BLaER1 treated with 17β-estradiol and CSF1 and Interleukin-3, amounts not matched to agents 10 nM and 100 nM (cell line): ENCODE data around the gene CTNNA3.

Experiments
- H3K27ac ChIP-seq, 11 experiments: shearing (Covaris generic); formaldehyde crosslinking; 2 replicates each; pipeline ENCODE4 v1.8.1; 2022
- H3K27me3 ChIP-seq, 11 experiments: shearing (Covaris generic); formaldehyde crosslinking; 2 replicates each; pipeline ENCODE4 v1.8.1; 2022
- H3K36me3 ChIP-seq, 11 experiments: shearing (Covaris generic); formaldehyde crosslinking; 2 replicates each; pipeline ENCODE4 v1.8.1; 2022
- H3K4me1 ChIP-seq, 10 experiments: shearing (Covaris generic); formaldehyde crosslinking; 2 replicates each; pipeline ENCODE4 v1.8.1; 2022
- H3K4me2 ChIP-seq, 11 experiments: shearing (Covaris generic); formaldehyde crosslinking; 2 replicates each; pipeline ENCODE4 v1.8.1; 2022
- H3K4me3 ChIP-seq, 10 experiments: shearing (Covaris generic); formaldehyde crosslinking; 2 replicates each; pipeline ENCODE4 v1.8.1; 2022
- H3K9ac ChIP-seq, 11 experiments: shearing (Covaris generic); formaldehyde crosslinking; 2 replicates each; pipeline ENCODE4 v1.8.1; 2022
- H3K9me3 ChIP-seq, 11 experiments: shearing (Covaris generic); formaldehyde crosslinking; replicated peaks in 1 of 11; 2 replicates each; pipeline ENCODE4 v1.8.1; 2022
- H4K20me1 ChIP-seq, 11 experiments: shearing (Covaris generic); formaldehyde crosslinking; 2 replicates each; pipeline ENCODE4 v1.8.1; 2022
- Cebpa-rat ChIP-seq, 11 experiments: shearing (Covaris generic); IDR thresholded peaks; 2 replicates each; pipeline ENCODE4 v1.8.1; 2022

CTNNA3 gene

DNA sequence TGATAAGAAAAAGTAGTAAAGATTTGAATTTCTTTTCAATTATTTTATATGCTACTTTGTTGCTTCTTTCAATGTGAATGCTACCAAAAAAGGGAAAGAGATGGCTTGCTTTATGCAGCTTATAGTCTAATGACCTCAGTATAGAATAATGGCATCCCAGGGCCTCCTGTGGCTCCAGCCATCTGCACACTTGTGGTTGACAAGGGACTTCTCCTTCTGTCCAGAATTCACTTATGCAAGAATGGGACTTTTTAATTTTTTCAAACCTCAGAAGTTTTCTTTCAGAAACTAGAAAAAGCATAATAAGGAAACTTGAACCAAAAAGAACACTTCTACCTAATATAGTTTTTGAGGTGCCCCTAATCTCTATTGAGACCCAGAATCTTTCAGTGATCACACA, 310.9 kb downstream of the CTNNA3 start:
- H3K4me3 ChIP-seq = no peak overlapping the region
- no peaks in the 10 kb centered on the region for H3K27me3 ChIP-seq
- no peaks in the 10 kb centered on the region for H3K36me3 ChIP-seq
- H3K9me3 ChIP-seq = no peaks in the 10 kb centered on the region
- H3K9ac ChIP-seq = no peak overlapping the region
- H3K4me1 ChIP-seq = peaks cover 0 to 30% (median 0%) of the 10 kb centered on the region in 10 experiments; a peak in 5 of 20 replicates
- H4K20me1 ChIP-seq = no peaks in the 10 kb centered on the region
- H3K27ac ChIP-seq = no peak overlapping the region
- no peak for TF ChIP-seq Cebpa-rat (IDR thresholded peaks at IDR 0.05)
- peak overlapping the region in 2 of 11 experiments; percentile 39 to 54; a peak in 3 of 22 replicates for H3K4me2 ChIP-seq

DNA sequence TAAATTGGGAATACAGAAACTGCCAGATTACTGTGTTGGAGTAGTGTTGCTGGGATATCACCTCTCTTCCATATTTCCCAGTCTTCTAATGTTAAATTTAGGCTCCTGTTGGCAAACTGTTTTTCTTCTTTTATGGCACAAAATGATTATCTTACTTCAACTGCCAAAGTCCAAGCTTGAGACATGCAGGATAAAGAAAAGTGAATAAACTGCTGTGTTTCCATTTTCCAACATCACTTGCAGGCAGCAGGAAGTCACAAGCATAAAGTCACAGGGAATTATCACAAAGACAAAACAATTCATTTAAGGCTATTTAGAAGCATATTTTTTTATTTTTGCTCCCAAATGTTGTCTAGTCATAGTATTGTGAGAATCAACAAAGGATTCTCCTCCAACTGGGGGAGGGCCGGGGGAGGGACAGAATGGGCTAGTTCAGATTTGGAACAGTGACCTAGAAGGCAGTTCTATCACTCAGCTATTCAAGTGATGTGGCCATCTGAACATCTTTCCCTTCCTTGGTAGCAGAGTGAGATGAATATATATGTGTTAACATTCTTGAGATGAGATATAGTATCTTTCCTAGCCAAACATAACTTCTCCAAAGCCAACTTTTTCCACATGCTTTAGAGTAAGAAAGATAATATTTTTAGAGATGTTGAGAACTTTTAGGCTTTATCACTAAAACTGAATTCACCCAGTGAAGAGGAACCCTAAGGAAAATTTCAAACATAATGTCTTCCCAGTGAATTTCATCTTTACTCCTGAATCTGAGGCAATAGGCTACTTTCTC, 364.7 kb downstream of the CTNNA3 start:
- Histone ChIP-seq H4K20me1 (no peaks in the 10 kb centered on the region), H3K9me3 (no peaks in the 10 kb centered on the region), H3K9ac (no peak overlapping the region), H3K36me3 (no peaks in the 10 kb centered on the region), H3K4me1 (no peaks in the 10 kb centered on the region), H3K27me3 (no peaks in the 10 kb centered on the region), H3K4me2 (no peak overlapping the region), H3K4me3 (no peak overlapping the region), H3K27ac (no peak overlapping the region)
- TF ChIP-seq Cebpa-rat (IDR thresholded peaks at IDR 0.05) = no peak

DNA sequence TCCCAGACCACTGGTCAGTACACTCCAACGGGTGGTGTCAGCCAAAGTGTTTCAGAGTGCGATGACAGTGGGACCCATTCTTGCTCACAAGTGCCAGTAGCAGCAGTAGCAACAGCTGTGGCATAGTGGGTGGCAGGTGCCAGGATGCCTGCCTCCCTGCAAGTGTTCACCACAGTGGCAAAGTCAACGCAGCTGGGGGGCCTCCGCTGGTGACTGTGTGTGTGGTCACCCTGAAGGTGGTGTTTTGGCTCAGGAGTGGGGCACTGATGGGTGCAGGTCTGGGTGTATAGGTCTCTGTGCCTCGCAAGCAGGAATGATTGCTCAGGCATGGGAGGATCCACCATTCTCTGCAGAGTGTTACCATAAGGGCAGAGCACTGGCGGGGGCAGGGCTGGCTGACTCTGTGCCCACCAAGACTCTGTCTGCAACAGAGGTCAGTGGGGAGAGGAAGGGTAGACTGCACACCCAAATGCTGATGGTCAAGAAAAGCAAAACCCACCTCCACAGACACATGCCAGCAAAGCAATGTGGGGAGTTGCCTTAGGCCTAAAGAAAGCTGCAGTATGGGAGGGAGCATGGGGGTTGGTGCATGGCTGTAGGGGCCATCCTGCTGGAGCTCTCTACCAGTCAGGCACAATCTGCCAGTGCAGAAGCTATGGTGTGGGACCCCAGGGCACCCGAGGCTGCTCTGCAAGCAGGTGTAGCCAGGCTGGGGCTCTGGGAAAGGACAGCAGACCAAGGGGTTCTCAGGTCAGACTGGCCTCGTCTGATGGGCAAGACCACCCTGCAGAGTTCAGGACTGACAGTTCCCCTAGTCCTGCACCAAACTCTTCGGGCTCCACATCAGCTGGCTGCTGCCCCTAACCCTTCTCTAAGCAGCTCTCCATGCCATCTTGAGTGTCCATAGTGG, 368.1 kb downstream of the CTNNA3 start:
- Histone ChIP-seq H4K20me1 (no peaks in the 10 kb centered on the region), H3K36me3 (no peaks in the 10 kb centered on the region), H3K9ac (no peak overlapping the region), H3K27me3 (no peaks in the 10 kb centered on the region), H3K4me3 (no peak overlapping the region), H3K27ac (no peak overlapping the region), H3K4me1 (no peaks in the 10 kb centered on the region), H3K4me2 (no peak overlapping the region), H3K9me3 (peaks cover 4 to 18% (median 14%) of the 10 kb centered on the region in 11 experiments; a peak in 18 of 22 replicates)
- TF ChIP-seq Cebpa-rat (IDR thresholded peaks at IDR 0.05) = no peak

DNA sequence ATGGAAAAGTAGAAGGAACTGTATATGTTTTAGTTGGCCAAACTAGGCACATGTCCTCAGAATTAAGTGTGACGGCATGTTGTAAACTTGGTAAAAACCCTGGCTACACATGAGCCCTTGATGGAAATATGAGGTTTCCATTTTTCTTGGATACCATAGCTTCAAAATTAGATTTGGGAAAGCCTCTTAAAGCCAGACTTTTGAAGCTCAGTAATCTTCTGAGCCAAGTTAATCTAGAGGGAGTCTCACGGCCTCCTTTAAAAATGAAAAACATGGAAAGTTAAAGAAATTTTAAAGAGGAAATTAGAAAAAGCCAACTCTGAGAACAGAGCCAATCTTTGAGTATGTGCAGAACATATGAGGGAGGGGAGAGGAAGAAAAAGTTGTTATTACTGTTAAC, 376.0 kb downstream of the CTNNA3 start:
- no peak overlapping the region for H3K4me3 ChIP-seq
- no peaks in the 10 kb centered on the region for H3K36me3 ChIP-seq
- H3K4me2 ChIP-seq = 0 out of 22 replicates have a peak overlapping the region, but pooled peaks of 1 of the 11 experiments have one; percentile 15
- no peaks in the 10 kb centered on the region for H4K20me1 ChIP-seq
- peaks cover 4 to 18% (median 14%) of the 10 kb centered on the region in 11 experiments; a peak in 18 of 22 replicates for H3K9me3 ChIP-seq
- H3K4me1 ChIP-seq = no peaks in the 10 kb centered on the region
- no peak overlapping the region for H3K27ac ChIP-seq
- TF ChIP-seq Cebpa-rat (IDR thresholded peaks at IDR 0.05) = no peak
- no peaks in the 10 kb centered on the region for H3K27me3 ChIP-seq
- no peak overlapping the region for H3K9ac ChIP-seq

DNA sequence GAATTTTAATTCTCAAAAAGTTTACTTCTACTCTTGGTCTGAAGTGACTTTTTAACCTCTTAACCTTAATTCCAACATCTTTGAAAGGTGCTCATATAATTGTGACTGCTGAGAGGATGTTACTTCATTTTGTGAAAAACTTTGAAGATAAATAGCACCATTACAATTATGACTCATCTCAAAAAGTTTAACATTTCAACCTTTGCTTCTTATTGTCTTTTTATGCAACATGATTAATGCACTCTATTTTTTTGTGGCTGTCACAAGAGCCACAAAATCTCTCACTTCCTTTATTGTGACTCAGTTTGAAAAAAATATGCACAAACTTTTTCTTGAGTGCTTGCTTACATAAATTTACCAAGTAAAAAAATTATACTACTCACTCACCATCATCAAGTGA, 387.1 kb downstream of the CTNNA3 start:
- H3K27ac ChIP-seq = peak overlapping the region in 1 of 11 experiments; percentile 30; a peak in 2 of 22 replicates

DNA sequence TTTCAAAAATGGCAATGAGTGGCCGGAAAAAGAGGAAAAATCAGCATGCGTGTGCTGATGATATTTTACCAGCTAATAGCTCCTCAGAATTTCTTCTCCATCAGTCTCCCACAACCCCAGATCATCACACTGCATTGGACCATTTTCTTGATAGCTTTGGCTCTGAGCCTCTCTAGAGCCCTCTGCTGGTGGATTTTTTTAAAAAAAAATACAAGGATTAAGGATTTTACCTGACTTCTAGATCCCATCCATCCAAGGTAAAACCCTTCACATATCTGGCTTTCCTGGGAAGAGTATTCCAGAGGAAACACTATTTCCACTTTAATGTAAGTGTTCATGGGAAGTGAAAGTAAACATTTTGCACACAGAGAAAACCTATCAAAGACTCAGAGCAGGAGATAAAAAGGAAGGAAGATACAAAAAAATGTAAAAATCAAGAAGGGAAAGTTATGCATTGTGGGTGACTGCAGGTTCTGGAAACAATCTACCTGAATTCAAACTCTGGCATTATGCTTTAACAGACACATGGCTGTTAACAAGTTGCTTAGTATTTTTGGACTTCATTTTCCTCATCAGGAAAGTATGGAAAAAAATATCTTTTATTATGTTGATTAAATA, 389.3 kb downstream of the CTNNA3 start:
- no peaks in the 10 kb centered on the region for H4K20me1 ChIP-seq
- no peak overlapping the region for H3K4me2 ChIP-seq
- no peak overlapping the region for H3K9ac ChIP-seq
- no peaks in the 10 kb centered on the region for H3K27me3 ChIP-seq
- TF ChIP-seq Cebpa-rat (IDR thresholded peaks at IDR 0.05) = no peak
- peaks cover 0 to 13% (median 0%) of the 10 kb centered on the region in 11 experiments; a peak in 5 of 22 replicates for H3K9me3 ChIP-seq
- peaks cover 0 to 11% (median 0%) of the 10 kb centered on the region in 10 experiments; a peak in 6 of 20 replicates for H3K4me1 ChIP-seq
- no peaks in the 10 kb centered on the region for H3K36me3 ChIP-seq
- no peak overlapping the region for H3K4me3 ChIP-seq
- H3K27ac ChIP-seq = no peak overlapping the region

More for the DNA sequence above, 387.1 kb downstream of the CTNNA3 start:
- Histone ChIP-seq H4K20me1 (no peaks in the 10 kb centered on the region), H3K36me3 (no peaks in the 10 kb centered on the region), H3K9ac (no peak overlapping the region), H3K4me1 (peaks cover 0 to 11% (median 0%) of the 10 kb centered on the region in 10 experiments; a peak in 6 of 20 replicates), H3K9me3 (peaks cover 0 to 13% (median 0%) of the 10 kb centered on the region in 11 experiments; a peak in 5 of 22 replicates), H3K4me3 (no peak overlapping the region), H3K27me3 (no peaks in the 10 kb centered on the region), H3K4me2 (peak overlapping the region in 2 of 11 experiments; percentile 7 to 15; a peak in 1 of 22 replicates)
- TF ChIP-seq Cebpa-rat (IDR thresholded peaks at IDR 0.05) = no peak

DNA sequence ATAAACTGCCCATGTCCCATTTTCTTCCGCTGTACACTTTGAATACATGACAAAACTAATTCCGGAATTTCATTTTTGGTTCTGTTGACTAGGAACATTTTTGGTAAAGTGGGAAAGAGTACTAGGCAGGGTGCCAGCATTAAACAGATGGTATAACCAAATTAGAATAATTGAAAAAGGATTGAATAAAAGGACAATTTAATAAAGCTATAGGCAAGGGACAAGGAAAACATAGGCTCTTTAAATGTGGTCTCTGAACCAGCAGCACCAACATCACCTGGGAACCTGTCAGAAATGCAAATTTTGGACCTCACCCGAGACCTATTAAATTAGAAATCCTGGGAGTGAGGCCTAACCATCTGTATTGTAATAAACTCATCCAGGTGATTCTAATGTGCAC, 393.3 kb downstream of the CTNNA3 start:
- Histone ChIP-seq H3K36me3 (no peaks in the 10 kb centered on the region), H3K27ac (no peak overlapping the region), H4K20me1 (no peaks in the 10 kb centered on the region), H3K4me2 (no peak overlapping the region), H3K9ac (no peak overlapping the region), H3K9me3 (0 out of 22 replicates have a peak, but pooled peaks cover 0 to under 1% (median 0%) of the 10 kb centered on the region in 11 experiments), H3K4me1 (no peaks in the 10 kb centered on the region), H3K4me3 (no peak overlapping the region), H3K27me3 (no peaks in the 10 kb centered on the region)
- no peak for TF ChIP-seq Cebpa-rat (IDR thresholded peaks at IDR 0.05)

DNA sequence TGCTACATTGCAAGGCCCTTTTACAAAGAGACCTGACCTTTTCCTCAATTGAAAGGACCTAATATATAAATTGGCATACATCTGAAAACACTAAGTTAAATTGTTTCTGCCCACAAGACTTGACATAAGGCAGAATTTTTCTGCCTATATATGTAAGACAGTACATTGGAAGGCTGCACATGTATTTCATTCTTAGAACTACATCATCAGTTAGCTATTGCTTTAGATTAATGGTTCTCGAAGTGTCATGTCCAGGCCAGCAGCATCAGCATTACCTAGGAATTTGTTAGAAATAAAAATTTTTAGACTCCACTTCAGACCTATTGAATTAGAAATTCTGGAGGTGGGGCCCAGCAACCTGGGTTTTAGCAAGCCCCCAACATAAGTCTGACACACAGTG, 396.2 kb downstream of the CTNNA3 start:
- no peak overlapping the region for H3K9ac ChIP-seq
- H3K4me2 ChIP-seq = no peak overlapping the region
- no peak for TF ChIP-seq Cebpa-rat (IDR thresholded peaks at IDR 0.05)
- no peak overlapping the region for H3K27ac ChIP-seq
- H3K27me3 ChIP-seq = no peaks in the 10 kb centered on the region
- no peaks in the 10 kb centered on the region for H3K4me1 ChIP-seq
- H3K4me3 ChIP-seq = no peak overlapping the region
- H3K9me3 ChIP-seq = no peaks in the 10 kb centered on the region
- H4K20me1 ChIP-seq = no peaks in the 10 kb centered on the region
- H3K36me3 ChIP-seq = no peaks in the 10 kb centered on the region
